MCF 10A (cell line): ENCODE measurements around the gene DPY30. TPM values are rescaled to one million over a fixed set of nuclear protein-coding genes. Genes with fewer than 3 reads are reported as not detected.
"Not testable (repeated sequence)": the region's sequence is repeated elsewhere in the genome, so short reads cannot be mapped to it uniquely, and the experiment has no call there.

Experiments
- BruUV-seq: library from RNA; stranded (reverse); fragments of 400-500 nt; replicated peaks from 2 replicates; lab custom pipeline; 2021; lab: Mats Ljungman, UMichigan
- CTCF ChIA-PET: fragments of 300-600 bp; sonication (Branson Sonifier 250); formaldehyde crosslinking; extraction: SDS; loops from one replicate; lab custom pipeline; 2021; ENCODE audit warnings: antibody characterized with exemption, inconsistent platforms; lab: Yijun Ruan, JAX
- POLR2A ChIA-PET: fragments of 300-600, 350-650 bp; sonication (Branson Sonifier 250); formaldehyde crosslinking; extraction: SDS; loops from one replicate; lab custom pipeline; 2020; ENCODE audit warnings: antibody characterized with exemption, inconsistent platforms; lab: Yijun Ruan, JAX
- DNase-seq: peaks from one replicate; pipeline ENCODE4 v3.0.0-alpha.2; 2018; ENCODE audit not compliant: unreplicated experiment
- H3K27ac Mint-ChIP-seq: one replicate; pipeline ENCODE4 v1.8.0; 2022; ENCODE audit warnings: mild to moderate bottlenecking, low read depth, mixed read lengths; ENCODE audit not compliant: unreplicated experiment
- H3K27me3 Mint-ChIP-seq: one replicate; pipeline ENCODE4 v1.8.0; 2022; ENCODE audit warnings: mixed read lengths; ENCODE audit not compliant: insufficient read depth, unreplicated experiment
- H3K36me3 Mint-ChIP-seq: one replicate; pipeline ENCODE4 v1.8.0; 2022; ENCODE audit warnings: mild to moderate bottlenecking, moderate library complexity, mixed read lengths; ENCODE audit not compliant: insufficient read depth, unreplicated experiment
- H3K4me1 Mint-ChIP-seq: one replicate; pipeline ENCODE4 v1.8.0; 2022; ENCODE audit warnings: mixed read lengths; ENCODE audit not compliant: insufficient read depth, unreplicated experiment
- H3K4me3 Mint-ChIP-seq: one replicate; pipeline ENCODE4 v1.8.0; 2022; ENCODE audit warnings: mild to moderate bottlenecking, moderate library complexity, mixed read lengths; ENCODE audit not compliant: unreplicated experiment
- H3K9me3 Mint-ChIP-seq: one replicate; pipeline ENCODE4 v1.8.0; 2022; ENCODE audit warnings: mixed read lengths; ENCODE audit not compliant: unreplicated experiment
- CTCF ChIP-seq: fragments of 200-600 bp; IDR thresholded peaks from one replicate; pipeline ENCODE4 v1.8.0; 2022; ENCODE audit warnings: antibody characterized with exemption, mild to moderate bottlenecking; ENCODE audit not compliant: unreplicated experiment
- intact Hi-C: fragments of 100-400 bp; cut with micrococcal nuclease; formaldehyde crosslinking; loops from 2 replicates; pipeline ENCODE4 v1.14.1; 2022
- total RNA-seq: library from RNA; stranded (reverse); gene quantifications from 2 replicates; pipeline ENCODE4 v1.2.3, GENCODE V29; 2022

DPY30 gene
- total RNA-seq, 1 experiment from 2014 or later, result 54.7 TPM

GRCh38 chr2:32051836-32052439 is 12.3 kb upstream of the DPY30 start:
- no peak for TF ChIP-seq CTCF
- POLR2A ChIA-PET, result interaction anchor here (1.1 to 1.3 kb wide), 2 partner anchors 11 to 12 kb away, joined by 4 to 7 read pairs; partner anchors contain the start of genes DPY30 and SPAST
- no peak overlapping the region for H3K27ac Mint-ChIP-seq
- H3K27me3 Mint-ChIP-seq, result no peaks in the 10 kb centered on the region
- intact Hi-C loops, result no loop called here
- CTCF ChIA-PET, result no interaction called here
- H3K36me3 Mint-ChIP-seq, result no peaks in the 10 kb centered on the region
- DNase-seq, result no peak
- no peak overlapping the region for H3K4me3 Mint-ChIP-seq
- H3K9me3 Mint-ChIP-seq, result no peaks in the 10 kb centered on the region
- no peaks in the 10 kb centered on the region for H3K4me1 Mint-ChIP-seq
- no TSS peak for BruUV-seq

- no peak overlapping the region for H3K4me3 Mint-ChIP-seq
- intact Hi-C loops, result no loop called here
- CTCF ChIA-PET, result no interaction called here
- H3K27me3 Mint-ChIP-seq, result no peaks in the 10 kb centered on the region
- BruUV-seq, result no TSS peak
- H3K36me3 Mint-ChIP-seq, result no peaks in the 10 kb centered on the region
- no peak for DNase-seq
- TF ChIP-seq CTCF, result no peak
- POLR2A ChIA-PET, result no interaction called here
- no peaks in the 10 kb centered on the region for H3K9me3 Mint-ChIP-seq
- H3K27ac Mint-ChIP-seq, result no peak overlapping the region
- no peaks in the 10 kb centered on the region for H3K4me1 Mint-ChIP-seq
Measured at GRCh38 chr2:32043561-32043960, 4.0 kb upstream of the DPY30 start.

DNA sequence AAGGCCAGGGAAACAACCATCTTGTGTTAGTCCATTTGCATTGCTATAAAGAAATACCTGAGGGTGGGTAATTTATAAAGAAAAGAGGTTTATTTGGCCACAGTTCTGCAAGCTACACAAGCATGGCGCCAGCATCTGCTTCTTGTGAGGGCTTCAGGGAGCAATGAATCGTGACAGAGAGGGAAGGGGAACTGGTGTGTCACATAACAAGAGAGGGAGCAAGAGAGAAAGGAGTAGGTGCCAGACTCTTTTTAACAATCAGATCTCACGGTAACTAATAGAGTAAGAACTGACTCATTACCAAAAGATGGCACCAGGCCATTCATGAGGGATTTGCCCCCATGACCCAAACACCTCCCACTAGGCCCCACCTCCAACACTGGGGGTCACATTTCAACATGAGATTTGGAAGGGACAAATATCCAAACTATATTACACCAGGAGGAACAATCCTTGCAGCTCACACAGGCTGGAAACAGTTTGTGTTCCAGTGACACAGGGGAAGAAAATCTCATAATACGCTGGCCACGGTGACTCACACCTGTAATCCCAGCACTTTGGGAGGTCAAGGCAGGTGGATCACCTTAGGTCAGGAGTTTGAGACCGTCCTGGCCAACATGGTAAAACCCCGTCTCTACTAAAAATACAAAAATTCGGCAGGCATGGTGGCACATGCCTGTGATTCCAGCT is 5.3 kb downstream of the DPY30 start:
- H3K4me1 Mint-ChIP-seq, result peaks cover 14% of the 10 kb centered on the region
- H3K36me3 Mint-ChIP-seq, result peaks cover 41% of the 10 kb centered on the region
- H3K27me3 Mint-ChIP-seq, H3K9me3 Mint-ChIP-seq, BruUV-seq, H3K4me3 Mint-ChIP-seq, intact Hi-C loops, POLR2A ChIA-PET: not testable (repeated sequence)
- peak; percentile 61 for DNase-seq
- peak overlapping the region; percentile 9 for H3K27ac Mint-ChIP-seq
- CTCF ChIA-PET, result interaction anchor here (0.6 kb wide), 1 partner anchor 240 kb away, joined by 3 read pairs; no protein-coding TSS in a partner anchor

GRCh38 chr2:32018789-32019482 is 20.7 kb downstream of the DPY30 start:
- H3K36me3 Mint-ChIP-seq, result peaks cover 48% of the 10 kb centered on the region
- BruUV-seq, H3K9me3 Mint-ChIP-seq, H3K27ac Mint-ChIP-seq, H3K4me3 Mint-ChIP-seq, intact Hi-C loops, H3K27me3 Mint-ChIP-seq, H3K4me1 Mint-ChIP-seq: not testable (repeated sequence)
- ChIA-PET POLR2A (interaction anchor here (0.6 to 1.5 kb wide), 5 partner anchors 10 to 88 kb away, joined by 4 to 6 read pairs (median 5); partner anchors contain the start of gene DPY30), CTCF (interaction anchor here (0.7 to 0.8 kb wide), 2 partner anchors 19 to 132 kb away, joined by 3 to 4 read pairs; no protein-coding TSS in a partner anchor)
- peak; percentile 16 for DNase-seq
